NB4 (cell line): ENCODE measurements around the gene DYRK4.

ENCODE experiments used
- DNase-seq: peaks from one replicate; pipeline ENCODE4 v3.0.0; 2010; ENCODE audit warnings: low read depth
- H3K4me3 ChIP-seq: one replicate; pipeline ENCODE4 v1.5.1; 2011; ENCODE audit warnings: mild to moderate bottlenecking, low read depth, low read length, moderate library complexity
- MYC ChIP-seq: IDR thresholded peaks from 2 replicates; pipeline ENCODE4 v1.6.1; 2011; ENCODE audit warnings: low read depth, low read length
- POLR2A ChIP-seq: IDR thresholded peaks from 2 replicates; pipeline ENCODE4 v1.6.1; 2011; ENCODE audit warnings: mild to moderate bottlenecking; ENCODE audit not compliant: insufficient read length; ENCODE audit errors: extremely low read depth
- TF ChIP-seq, protein P1 (sequence below): IDR thresholded peaks from 2 replicates; pipeline ENCODE4 v1.6.1; 2011; ENCODE audit warnings: low read depth, low read length
- TF ChIP-seq, protein P2 (sequence below): IDR thresholded peaks from one replicate; pipeline ENCODE4 v1.5.1; 2012; ENCODE audit warnings: low read depth, low read length

The DYRK4 gene

DNA sequence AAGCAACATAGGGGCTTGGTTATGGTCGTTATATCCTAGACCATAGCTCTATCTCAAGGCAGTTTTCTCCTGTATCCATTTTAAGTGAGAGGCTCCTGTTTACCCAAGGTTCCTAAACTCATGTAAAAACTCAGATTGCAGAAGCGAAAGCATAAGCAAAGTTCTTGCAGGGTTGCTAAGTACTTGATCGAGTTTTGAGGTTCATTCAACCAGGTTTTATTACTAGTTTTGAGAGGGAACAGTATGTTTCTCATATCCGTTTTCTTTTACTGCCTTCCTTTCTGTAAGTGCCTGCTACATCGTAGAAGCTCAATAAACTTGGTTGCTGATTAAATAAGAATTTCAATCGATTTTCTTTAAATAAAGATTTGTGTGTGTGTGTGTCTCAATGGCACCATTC is 81.7 kb downstream of the DYRK4 start:
- TF ChIP-seq MYC (no peak), POLR2A (no peak)
- TF ChIP-seq, protein P1, sequence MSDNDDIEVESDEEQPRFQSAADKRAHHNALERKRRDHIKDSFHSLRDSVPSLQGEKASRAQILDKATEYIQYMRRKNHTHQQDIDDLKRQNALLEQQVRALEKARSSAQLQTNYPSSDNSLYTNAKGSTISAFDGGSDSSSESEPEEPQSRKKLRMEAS: no peak
- TF ChIP-seq, protein P2, sequence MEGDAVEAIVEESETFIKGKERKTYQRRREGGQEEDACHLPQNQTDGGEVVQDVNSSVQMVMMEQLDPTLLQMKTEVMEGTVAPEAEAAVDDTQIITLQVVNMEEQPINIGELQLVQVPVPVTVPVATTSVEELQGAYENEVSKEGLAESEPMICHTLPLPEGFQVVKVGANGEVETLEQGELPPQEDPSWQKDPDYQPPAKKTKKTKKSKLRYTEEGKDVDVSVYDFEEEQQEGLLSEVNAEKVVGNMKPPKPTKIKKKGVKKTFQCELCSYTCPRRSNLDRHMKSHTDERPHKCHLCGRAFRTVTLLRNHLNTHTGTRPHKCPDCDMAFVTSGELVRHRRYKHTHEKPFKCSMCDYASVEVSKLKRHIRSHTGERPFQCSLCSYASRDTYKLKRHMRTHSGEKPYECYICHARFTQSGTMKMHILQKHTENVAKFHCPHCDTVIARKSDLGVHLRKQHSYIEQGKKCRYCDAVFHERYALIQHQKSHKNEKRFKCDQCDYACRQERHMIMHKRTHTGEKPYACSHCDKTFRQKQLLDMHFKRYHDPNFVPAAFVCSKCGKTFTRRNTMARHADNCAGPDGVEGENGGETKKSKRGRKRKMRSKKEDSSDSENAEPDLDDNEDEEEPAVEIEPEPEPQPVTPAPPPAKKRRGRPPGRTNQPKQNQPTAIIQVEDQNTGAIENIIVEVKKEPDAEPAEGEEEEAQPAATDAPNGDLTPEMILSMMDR: no peak
- no peak for DNase-seq
- no peak overlapping the region for H3K4me3 ChIP-seq

DNA sequence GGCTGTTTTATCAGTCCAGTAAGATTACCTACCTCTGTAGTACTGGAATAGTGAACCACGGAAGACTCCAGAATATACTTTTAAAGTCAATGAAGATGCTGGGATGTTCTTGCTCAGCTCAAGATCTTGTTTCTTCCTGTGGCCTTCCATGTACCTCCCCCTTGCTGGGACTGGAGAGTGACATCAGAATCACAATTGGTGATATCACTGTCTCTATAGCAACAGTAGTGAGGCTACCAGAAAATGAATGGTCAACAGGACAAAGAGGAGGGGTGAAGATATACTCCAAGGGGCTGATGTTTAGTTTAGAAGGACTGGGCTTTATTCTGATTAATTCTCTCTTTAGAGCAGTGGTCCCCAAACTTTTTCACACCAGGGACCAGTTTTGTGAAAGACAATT is 83.0 kb downstream of the DYRK4 start:
- no peak for DNase-seq
- TF ChIP-seq, protein P2: no peak
- TF ChIP-seq POLR2A (no peak), MYC (no peak)
- TF ChIP-seq, protein P1: no peak
- no peak overlapping the region for H3K4me3 ChIP-seq

DNA sequence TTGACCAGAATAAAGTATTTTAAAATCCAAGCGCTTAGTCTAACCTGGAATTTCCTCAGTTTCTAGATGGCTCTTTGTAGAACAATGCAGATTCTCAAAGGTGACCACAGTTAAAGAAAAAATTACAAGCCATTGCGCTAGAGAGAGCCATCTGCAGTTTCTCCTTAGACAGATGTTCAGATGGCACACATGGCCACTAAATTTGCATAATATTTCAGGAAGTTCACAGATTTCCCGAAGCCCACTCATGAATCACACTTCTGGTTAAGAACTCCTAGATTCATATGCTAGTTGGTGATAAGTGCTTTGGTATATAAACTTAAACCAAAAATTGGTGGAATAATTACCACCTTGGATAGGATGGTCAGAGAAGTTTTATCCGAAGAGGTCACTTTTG is 86.1 kb downstream of the DYRK4 start:
- TF ChIP-seq, protein P2: no peak
- TF ChIP-seq MYC: peak; percentile 18; the same call in 1 of the 2 replicates
- TF ChIP-seq, protein P1: peak; percentile 53; the same call in 1 of the 2 replicates
- no peak for TF ChIP-seq POLR2A
- peak; percentile 47 for DNase-seq
- peak overlapping the region; percentile 97 for H3K4me3 ChIP-seq

DNA sequence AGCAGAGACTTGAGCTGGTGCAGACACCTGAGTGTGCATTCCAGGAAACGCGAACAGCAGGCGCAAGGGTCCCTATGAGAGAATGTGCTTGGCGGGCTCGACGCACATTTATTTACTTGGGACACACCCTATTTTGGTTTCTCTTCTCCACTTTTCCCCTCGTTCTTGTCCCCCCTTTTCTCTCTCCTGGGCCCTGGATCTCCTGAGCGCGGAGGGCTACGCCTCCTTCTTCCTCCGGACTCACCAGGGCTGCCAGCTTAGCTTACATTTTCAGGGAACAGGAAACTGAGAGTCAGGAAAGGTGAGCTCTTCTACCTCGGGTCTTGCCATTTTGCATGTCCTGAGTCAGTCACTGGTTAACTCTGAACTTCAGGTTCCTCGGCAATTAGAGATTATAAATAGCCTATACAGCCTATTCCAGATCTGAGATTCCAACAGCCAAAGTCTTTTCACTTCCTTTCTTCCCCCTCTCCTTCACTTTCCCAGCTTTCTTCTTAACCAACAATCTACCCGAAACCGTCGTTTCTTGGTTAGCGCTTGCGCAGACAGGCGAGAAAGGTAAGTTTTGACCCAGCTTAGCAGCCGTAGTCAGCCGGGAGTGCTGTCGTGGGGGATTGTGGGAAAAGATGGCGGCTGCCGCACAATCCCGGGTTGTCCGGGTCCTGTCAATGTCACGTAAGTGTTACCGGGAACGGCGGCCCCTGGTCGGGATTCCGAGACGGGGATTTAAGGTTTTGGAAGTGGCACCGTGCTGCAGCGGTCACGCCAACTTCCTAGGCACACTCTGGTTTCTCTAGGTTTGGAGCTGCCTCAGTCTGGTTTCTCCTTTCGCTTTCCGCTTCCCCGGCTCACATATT is 86.7 kb downstream of the DYRK4 start, which contains the start of the genes AKAP3 and NDUFA9:
AKAP3 (minus strand) TSS at position 551 of the 857 bp plus-strand sequence. CDS start 10,855 bp downstream, outside the sequence.
NDUFA9 (plus strand) TSS at position 614 of the 857 bp plus-strand sequence; CDS start at position 627, 13 bp downstream.
- DNase-seq: peak; percentile 85
- TF ChIP-seq, protein P1: peak; percentile 62
- TF ChIP-seq MYC: peak; percentile 69
- TF ChIP-seq, protein P2: no peak
- peak; percentile 80 for TF ChIP-seq POLR2A
- peak within 1 kb of the TSS; percentile 97 for H3K4me3 ChIP-seq

DNA sequence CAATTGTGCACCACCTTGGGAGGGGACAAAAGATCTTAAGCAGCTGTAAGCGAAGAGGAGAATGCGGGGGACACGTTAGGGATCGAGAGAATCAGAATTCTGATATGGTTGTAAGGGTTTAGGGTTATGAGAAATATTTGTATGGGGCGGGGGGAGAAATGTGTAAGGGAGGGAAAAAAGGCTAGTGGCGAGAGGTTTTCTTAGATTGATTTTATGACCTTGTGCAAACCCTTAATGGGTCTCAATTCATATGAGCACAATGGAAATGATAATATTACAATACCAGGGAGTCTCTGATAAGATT is 87.3 kb downstream of the DYRK4 start:
- TF ChIP-seq, protein P1: no peak
- TF ChIP-seq POLR2A: no peak
- TF ChIP-seq, protein P2: no peak
- TF ChIP-seq MYC: no peak
- DNase-seq: no peak
- H3K4me3 ChIP-seq: peak overlapping the region; percentile 97
